Raji (cell line): ENCODE data around the gene METTL26.

Experiments
- POLR2A ChIP-seq: IDR thresholded peaks from 2 replicates; pipeline ENCODE4 v1.6.1; 2011; ENCODE audit warnings: low read depth, low read length, control low read depth; ENCODE audit not compliant: insufficient read depth

Gene METTL26

GRCh38 chr16:652454-653305, 16.6 kb upstream of the METTL26 start:
- no peak for TF ChIP-seq POLR2A

GRCh38 chr16:651844-652243, 15.7 kb upstream of the METTL26 start:
- no peak for TF ChIP-seq POLR2A

GRCh38 chr16:649631-650030, 13.5 kb upstream of the METTL26 start:
- no peak for TF ChIP-seq POLR2A

- TF ChIP-seq POLR2A, result peak; percentile 82
Observed at GRCh38 chr16:648781-649589, 12.9 kb upstream of the METTL26 start, which contains the start of gene WDR90. Gene WDR90 (plus strand): TSS chr16:649365. CDS start chr16:649417, 52 bp downstream.

GRCh38 chr16:648071-648780, 12.1 kb upstream of the METTL26 start:
- TF ChIP-seq POLR2A, result peak; percentile 35; the same call in 1 of the 2 replicates

- TF ChIP-seq POLR2A, result peak; percentile 32; the same call in 1 of the 2 replicates
Observed at GRCh38 chr16:647173-647902, 11.2 kb upstream of the METTL26 start.

- no peak; the same call in 1 of the 2 replicates for TF ChIP-seq POLR2A
Observed at GRCh38 chr16:646679-647172, 10.6 kb upstream of the METTL26 start.

- peak; percentile 13; the same call in 1 of the 2 replicates for TF ChIP-seq POLR2A
Observed at GRCh38 chr16:645852-646678, 10.0 kb upstream of the METTL26 start.

- no peak for TF ChIP-seq POLR2A
Observed at GRCh38 chr16:644556-644955, 8.5 kb upstream of the METTL26 start.

GRCh38 chr16:643050-643368, 6.9 kb upstream of the METTL26 start:
- no peak for TF ChIP-seq POLR2A

- no peak for TF ChIP-seq POLR2A
Observed at GRCh38 chr16:642189-643049, 6.3 kb upstream of the METTL26 start.

- peak; percentile 92 for TF ChIP-seq POLR2A
Observed at GRCh38 chr16:641326-642188, 5.5 kb upstream of the METTL26 start, which contains the start of gene MCRIP2. Gene MCRIP2 (plus strand): TSS chr16:641828. CDS start chr16:641992, 164 bp downstream.
